NCI-H774 (cell line): ENCODE measurements around the gene PPP4R1.

Experiments used
- DNase-seq: peaks from one replicate; lab custom pipeline; 2025; lab: John Stamatoyannopoulos, UW

Gene PPP4R1

GRCh38 chr18:9547782-9548181 lies 66.6 kb downstream of the PPP4R1 start:
- DNase-seq, result peak; percentile 73

- DNase-seq, result no peak
Measured at GRCh38 chr18:9546468-9546867, 67.9 kb downstream of the PPP4R1 start.

- DNase-seq, result no peak
Measured at GRCh38 chr18:9545029-9545428, 69.3 kb downstream of the PPP4R1 start.

- no peak for DNase-seq
Measured at GRCh38 chr18:9542924-9543323, 71.4 kb downstream of the PPP4R1 start.

- DNase-seq, result no peak
Measured at GRCh38 chr18:9539938-9540337, 74.4 kb downstream of the PPP4R1 start.

- DNase-seq, result no peak
Measured at GRCh38 chr18:9539283-9539682, 75.1 kb downstream of the PPP4R1 start.

GRCh38 chr18:9537677-9538076 lies 76.7 kb downstream of the PPP4R1 start:
- no peak for DNase-seq

GRCh38 chr18:9536354-9537152 lies 77.8 kb downstream of the PPP4R1 start:
- DNase-seq, result no peak

GRCh38 chr18:9535430-9535991 lies 78.8 kb downstream of the PPP4R1 start:
- DNase-seq, result no peak

- no peak for DNase-seq
Measured at GRCh38 chr18:9534844-9535243, 79.5 kb downstream of the PPP4R1 start.

GRCh38 chr18:9531791-9532410 lies 82.5 kb downstream of the PPP4R1 start:
- DNase-seq, result no peak

- DNase-seq, result no peak
Measured at GRCh38 chr18:9530226-9531009, 83.9 kb downstream of the PPP4R1 start.

- DNase-seq, result no peak
Measured at GRCh38 chr18:9526458-9526857, 87.9 kb downstream of the PPP4R1 start.

- no peak for DNase-seq
Measured at GRCh38 chr18:9522952-9523351, 91.4 kb downstream of the PPP4R1 start.

GRCh38 chr18:9521770-9522169 lies 92.6 kb downstream of the PPP4R1 start:
- DNase-seq, result no peak

GRCh38 chr18:9520666-9521065 lies 93.7 kb downstream of the PPP4R1 start:
- DNase-seq, result no peak

GRCh38 chr18:9519399-9519798 lies 95.0 kb downstream of the PPP4R1 start:
- DNase-seq, result no peak

GRCh38 chr18:9517869-9518268 lies 96.5 kb downstream of the PPP4R1 start:
- no peak for DNase-seq

- peak; percentile 6 for DNase-seq
Measured at GRCh38 chr18:9516437-9517064, 97.8 kb downstream of the PPP4R1 start.

- DNase-seq, result no peak
Measured at GRCh38 chr18:9513971-9514512, 100.3 kb downstream of the PPP4R1 start.

GRCh38 chr18:9508446-9509025 lies 105.8 kb downstream of the PPP4R1 start:
- no peak for DNase-seq
